H9 (cell line): ENCODE results near the gene DENND5A. TPM values are rescaled to one million over a fixed set of nuclear protein-coding genes. Genes with fewer than 3 reads are reported as not detected.

ENCODE experiments used
- DNase-seq: peaks from one replicate; pipeline ENCODE4 v3.0.0-alpha.2; 2017
- H2AFZ ChIP-seq: one replicate; pipeline ENCODE4 v1.6.1; 2013; ENCODE audit warnings: mild to moderate bottlenecking, low read length, control low read depth, moderate library complexity
- H2AK5ac ChIP-seq: 2 replicates; pipeline ENCODE4 v1.6.1; 2013; ENCODE audit warnings: low read length, control low read depth, mixed read lengths; ENCODE audit not compliant: insufficient read length
- H2BK120ac ChIP-seq: one replicate; pipeline ENCODE4 v1.6.1; 2013; ENCODE audit warnings: low read depth, mild to moderate bottlenecking, low read length, control low read depth, inconsistent platforms; ENCODE audit not compliant: poor library complexity, severe bottlenecking
- H2BK12ac ChIP-seq: 2 replicates; pipeline ENCODE4 v1.6.1; 2013; ENCODE audit warnings: low read length, control low read depth, mixed read lengths, low read depth; ENCODE audit not compliant: insufficient read length
- H2BK15ac ChIP-seq: 2 replicates; pipeline ENCODE4 v1.6.1; 2013; ENCODE audit warnings: low read depth, low read length, control low read depth
- H2BK20ac ChIP-seq: one replicate; pipeline ENCODE4 v1.6.1; 2013; ENCODE audit warnings: low read depth, mild to moderate bottlenecking, low read length, control low read depth, inconsistent platforms; ENCODE audit not compliant: poor library complexity, severe bottlenecking
- H2BK5ac ChIP-seq: 2 replicates; pipeline ENCODE4 v1.6.1; 2013; ENCODE audit warnings: low read length, control low read depth, mixed read lengths; ENCODE audit not compliant: insufficient read length
- H3K14ac ChIP-seq: 2 replicates; pipeline ENCODE4 v1.6.1; 2013; ENCODE audit warnings: low read length, control low read depth; ENCODE audit not compliant: insufficient read depth
- H3K18ac ChIP-seq: 2 replicates; pipeline ENCODE4 v1.6.1; 2013; ENCODE audit warnings: low read depth, mild to moderate bottlenecking, mixed read lengths, low read length, control low read depth; ENCODE audit not compliant: insufficient read length
- H3K23ac ChIP-seq: 2 replicates; pipeline ENCODE4 v1.6.1; 2013; ENCODE audit warnings: low read length, control low read depth, mixed read lengths, low read depth; ENCODE audit not compliant: insufficient read length
- H3K23me2 ChIP-seq: 2 replicates; pipeline ENCODE4 v1.6.1; 2013; ENCODE audit warnings: low read depth, mild to moderate bottlenecking, mixed read lengths, low read length, control low read depth; ENCODE audit not compliant: insufficient read length, poor library complexity, severe bottlenecking
- H3K27ac ChIP-seq: 2 replicates; pipeline ENCODE4 v1.5.1; 2013; ENCODE audit warnings: low read length, control low read depth, mixed read lengths, low read depth; ENCODE audit not compliant: insufficient read length
- H3K27me3 ChIP-seq: 2 replicates; pipeline ENCODE4 v1.6.1; 2013; ENCODE audit warnings: low read length, control low read depth, inconsistent platforms; ENCODE audit not compliant: insufficient read depth
- H3K4ac ChIP-seq: 2 replicates; pipeline ENCODE4 v1.6.1; 2013; ENCODE audit warnings: low read depth, mild to moderate bottlenecking, control low read depth, inconsistent platforms, low read length, moderate library complexity
- H3K4me1 ChIP-seq: 2 replicates; pipeline ENCODE4 v1.6.1; 2013; ENCODE audit warnings: low read length, control low read depth, inconsistent platforms; ENCODE audit not compliant: insufficient read depth
- H3K4me2 ChIP-seq: 2 replicates; pipeline ENCODE4 v1.6.1; 2013; ENCODE audit warnings: low read length, control low read depth, mixed read lengths; ENCODE audit not compliant: insufficient read length, insufficient read depth
- H3K56ac ChIP-seq: 2 replicates; pipeline ENCODE4 v1.6.1; 2013; ENCODE audit warnings: low read depth, mild to moderate bottlenecking, mixed read lengths, low read length, control low read depth; ENCODE audit not compliant: insufficient read length
- H3K79me1 ChIP-seq: 2 replicates; pipeline ENCODE4 v1.6.1; 2013; ENCODE audit warnings: low read depth, mild to moderate bottlenecking, moderate library complexity, low read length, control low read depth, inconsistent platforms; ENCODE audit not compliant: insufficient read depth, poor library complexity, severe bottlenecking
- H3K79me2 ChIP-seq: 2 replicates; pipeline ENCODE4 v1.6.1; 2013; ENCODE audit warnings: low read length, control low read depth, inconsistent platforms; ENCODE audit not compliant: insufficient read depth
- H3K9ac ChIP-seq: 2 replicates; pipeline ENCODE4 v1.6.1; 2013; ENCODE audit warnings: low read length, control low read depth, mixed read lengths; ENCODE audit not compliant: insufficient read length; ENCODE audit errors: extremely low read depth
- H3K9me3 ChIP-seq: one replicate; pipeline ENCODE4 v1.6.1; 2013; ENCODE audit warnings: low read depth, low read length, inconsistent platforms; ENCODE audit not compliant: control insufficient read depth
- H3T11ph ChIP-seq: one replicate; pipeline ENCODE4 v1.6.1; 2013; ENCODE audit warnings: mild to moderate bottlenecking, low read length, control low read depth, inconsistent platforms
- H4K20me1 ChIP-seq: one replicate; pipeline ENCODE4 v1.6.1; 2013; ENCODE audit not compliant: control insufficient read depth, insufficient read length, insufficient read depth
- H4K5ac ChIP-seq: 2 replicates; pipeline ENCODE4 v1.6.1; 2013; ENCODE audit warnings: low read depth, mild to moderate bottlenecking, mixed read lengths, low read length, control low read depth; ENCODE audit not compliant: insufficient read length
- H4K8ac ChIP-seq: replicated peaks from 2 replicates; pipeline ENCODE4 v1.6.1; 2013; ENCODE audit warnings: low read length, control low read depth, mixed read lengths, low read depth; ENCODE audit not compliant: insufficient read length
- H4K91ac ChIP-seq: 2 replicates; pipeline ENCODE4 v1.6.1; 2013; ENCODE audit warnings: low read depth, mild to moderate bottlenecking, moderate library complexity, mixed read lengths, low read length, control low read depth; ENCODE audit not compliant: insufficient read length
- H3K27ac Mint-ChIP-seq, 3 experiments: 2 replicates in 2 of 3; 3 replicates in 1 of 3; pipeline ENCODE4 v1.8.0; 2020 to 2021; ENCODE audit warnings: mixed read lengths in 3 of 3, mild to moderate bottlenecking in 1 of 3, moderate library complexity in 1 of 3
- H3K27me3 Mint-ChIP-seq: 2 replicates; pipeline ENCODE4 v1.8.0; 2021; ENCODE audit warnings: low read depth, mild to moderate bottlenecking, moderate library complexity, mixed read lengths
- H3K36me3 Mint-ChIP-seq, 3 experiments: 2 replicates in 2 of 3; 3 replicates in 1 of 3; pipeline ENCODE4 v1.8.0; 2020 to 2021; ENCODE audit warnings: low read depth in 3 of 3, mixed read lengths in 3 of 3; ENCODE audit not compliant: insufficient read depth in 1 of 3
- H3K4me1 Mint-ChIP-seq, 2 experiments: 2 replicates each; pipeline ENCODE4 v1.8.0; 2020; ENCODE audit warnings: mixed read lengths in 2 of 2
- H3K4me3 Mint-ChIP-seq, 2 experiments: 2 replicates in 1 of 2; 3 replicates in 1 of 2; pipeline ENCODE4 v1.8.0; 2020 to 2021; ENCODE audit warnings: mild to moderate bottlenecking in 2 of 2, mixed read lengths in 2 of 2, moderate library complexity in 1 of 2
- H3K9me3 Mint-ChIP-seq, 2 experiments: 2 replicates in 1 of 2; 3 replicates in 1 of 2; pipeline ENCODE4 v1.8.0; 2020; ENCODE audit warnings: mild to moderate bottlenecking in 2 of 2, mixed read lengths in 2 of 2, moderate library complexity in 1 of 2
- WGBS: extraction: QIAGEN DNeasy Blood & Tissue Kit; methylation state at CpG from one replicate; pipeline ENCODE4 v1.1.7; 2013; ENCODE audit warnings: missing lambda C conversion rate, low lambda C conversion rate, mixed read lengths; ENCODE audit not compliant: insufficient read length; ENCODE audit errors: extremely low coverage; 5-methylcytosine and 5-hydroxymethylcytosine counted together
- total RNA-seq: library from RNA; stranded (reverse); gene quantifications from 2 replicates; pipeline ENCODE4 v1.2.1, GENCODE V29; 2021
- TF ChIP-seq, protein P1 (sequence below): fragments of 200-600 bp; sonication (generic); conservative IDR thresholded peaks from 3 replicates; pipeline ENCODE4 v1.8.0; 2021; ENCODE audit warnings: antibody characterized with exemption, mild to moderate bottlenecking

DENND5A gene
- total RNA-seq, 1 experiment from 2014 or later = 59.6 TPM

- peaks cover 14% of the 10 kb centered on the region for H3K23me2 ChIP-seq
- Mint-ChIP-seq H3K36me3 (peaks cover 0 to 6% (median 0%) of the 10 kb centered on the region in 3 experiments; a peak in 1 of 7 replicates), H3K4me3 (peak overlapping the region; percentile 74 to 86), H3K27me3 (peaks cover 2% of the 10 kb centered on the region), H3K27ac (peak overlapping the region; percentile 64 to 97 (median 94); a peak in 4 of 7 replicates), H3K4me1 (peaks cover 32 to 37% of the 10 kb centered on the region in 2 experiments), H3K9me3 (peaks cover 0 to 4% of the 10 kb centered on the region in 2 experiments; a peak in 2 of 5 replicates)
- H2BK20ac ChIP-seq = no peak overlapping the region
- peak overlapping the region; percentile 76 for H3K4me2 ChIP-seq
- no peak overlapping the region for H4K5ac ChIP-seq
- no peak overlapping the region for H3K14ac ChIP-seq
- no peak overlapping the region for H3T11ph ChIP-seq
- peaks cover 5% of the 10 kb centered on the region; the same call in 1 of the 2 replicates for H3K4me1 ChIP-seq
- DNase-seq = no peak
- H3K18ac ChIP-seq = no peak overlapping the region
- no peaks in the 10 kb centered on the region for H3K27me3 ChIP-seq
- H3K9ac ChIP-seq = peak overlapping the region; percentile 55
- no peak overlapping the region for H3K4ac ChIP-seq
- no peak overlapping the region for H4K8ac ChIP-seq
- H2AK5ac ChIP-seq = no peak overlapping the region
- no CpG with 5 or more reads among the region's 13 CpGs for WGBS
- no peak overlapping the region for H2AFZ ChIP-seq
- no peak overlapping the region for H3K27ac ChIP-seq
- no peak overlapping the region for H2BK120ac ChIP-seq
- H2BK5ac ChIP-seq = no peak overlapping the region
- H3K79me2 ChIP-seq = peaks cover 11% of the 10 kb centered on the region; the same call in 1 of the 2 replicates
- no peak overlapping the region for H4K91ac ChIP-seq
- H2BK12ac ChIP-seq = no peak overlapping the region
- H3K56ac ChIP-seq = no peak overlapping the region
- TF ChIP-seq, protein P1, sequence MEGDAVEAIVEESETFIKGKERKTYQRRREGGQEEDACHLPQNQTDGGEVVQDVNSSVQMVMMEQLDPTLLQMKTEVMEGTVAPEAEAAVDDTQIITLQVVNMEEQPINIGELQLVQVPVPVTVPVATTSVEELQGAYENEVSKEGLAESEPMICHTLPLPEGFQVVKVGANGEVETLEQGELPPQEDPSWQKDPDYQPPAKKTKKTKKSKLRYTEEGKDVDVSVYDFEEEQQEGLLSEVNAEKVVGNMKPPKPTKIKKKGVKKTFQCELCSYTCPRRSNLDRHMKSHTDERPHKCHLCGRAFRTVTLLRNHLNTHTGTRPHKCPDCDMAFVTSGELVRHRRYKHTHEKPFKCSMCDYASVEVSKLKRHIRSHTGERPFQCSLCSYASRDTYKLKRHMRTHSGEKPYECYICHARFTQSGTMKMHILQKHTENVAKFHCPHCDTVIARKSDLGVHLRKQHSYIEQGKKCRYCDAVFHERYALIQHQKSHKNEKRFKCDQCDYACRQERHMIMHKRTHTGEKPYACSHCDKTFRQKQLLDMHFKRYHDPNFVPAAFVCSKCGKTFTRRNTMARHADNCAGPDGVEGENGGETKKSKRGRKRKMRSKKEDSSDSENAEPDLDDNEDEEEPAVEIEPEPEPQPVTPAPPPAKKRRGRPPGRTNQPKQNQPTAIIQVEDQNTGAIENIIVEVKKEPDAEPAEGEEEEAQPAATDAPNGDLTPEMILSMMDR = no peak
- H4K20me1 ChIP-seq = no peaks in the 10 kb centered on the region
- H2BK15ac ChIP-seq = no peak overlapping the region
- H3K23ac ChIP-seq = no peak overlapping the region
- peaks cover 3% of the 10 kb centered on the region for H3K79me1 ChIP-seq
- no peaks in the 10 kb centered on the region for H3K9me3 ChIP-seq
Measured at GRCh38 chr11:9266132-9266736, 1.1 kb upstream of the DENND5A start.
